ENCODE results near the gene PGM2L1.

- TF ChIP-seq POLR2A (IDR thresholded peaks at IDR 0.05) (no peak), CTCF (IDR thresholded peaks at IDR 0.05) (no peak)
Observed at GRCh38 chr11:74417860-74418508, 19.8 kb upstream of the PGM2L1 start.

All from prostate gland (tissue), 2 donors.